OCI-LY3 (cell line): ENCODE results near the gene CAB39.
A peak's percentile ranks its signal among the peaks of the same experiment; 100 is the strongest.

Source experiments
- H2AFZ ChIP-seq: fragments of 200-600, 300-600 bp; shearing (Covaris generic); 2 replicates; pipeline ENCODE4 v1.6.0; 2014; ENCODE audit warnings: antibody characterized with exemption, low read depth, low read length
- H3K27ac ChIP-seq: fragments of 200-600, 300-600 bp; sonication (generic); 2 replicates; pipeline ENCODE4 v1.5.1; 2014; ENCODE audit warnings: mild to moderate bottlenecking, low read length, moderate library complexity, mixed read lengths
- H3K27me3 ChIP-seq: fragments of 200-600, 300-600 bp; sonication (generic); 2 replicates; pipeline ENCODE4 v1.6.1; 2014; ENCODE audit warnings: low read depth, low read length, mixed read lengths
- H3K36me3 ChIP-seq: fragments of 200-600, 300-600 bp; sonication (generic); replicated peaks from 2 replicates; pipeline ENCODE3; 2014; ENCODE audit warnings: low read depth, low read length, mixed read lengths
- H3K4me1 ChIP-seq: fragments of 300-600, 200-600 bp; sonication (generic); 2 replicates; pipeline ENCODE4 v1.6.1; 2014; ENCODE audit warnings: low read length, mixed read lengths
- H3K4me2 ChIP-seq: fragments of 200-600, 300-600 bp; sonication (generic); 2 replicates; pipeline ENCODE4 v1.6.1; 2014; ENCODE audit warnings: low read length, mixed read lengths
- H3K4me3 ChIP-seq: fragments of 300-600, 200-600 bp; sonication (generic); 2 replicates; pipeline ENCODE4 v1.5.1; 2014; ENCODE audit warnings: antibody characterized with exemption, mild to moderate bottlenecking, low read length, moderate library complexity
- H3K79me2 ChIP-seq: fragments of 300-600, 200-600 bp; shearing (Covaris generic); 2 replicates; pipeline ENCODE4 v1.6.1; 2014; ENCODE audit warnings: mild to moderate bottlenecking, low read length, mixed read lengths
- H3K9ac ChIP-seq: fragments of 300-600, 200-600 bp; shearing (Covaris generic); 2 replicates; pipeline ENCODE4 v1.6.0; 2014; ENCODE audit warnings: mild to moderate bottlenecking, low read length, moderate library complexity
- H3K9me3 ChIP-seq: fragments of 200-600, 300-600 bp; shearing (Covaris generic); 2 replicates; pipeline ENCODE4 v1.6.1; 2014; ENCODE audit warnings: low read length, mixed read lengths; ENCODE audit not compliant: insufficient read depth
- H4K20me1 ChIP-seq: fragments of 200-600, 300-600 bp; sonication (generic); 2 replicates; pipeline ENCODE4 v1.6.1; 2016; ENCODE audit warnings: low read length, mixed read lengths; ENCODE audit not compliant: insufficient read depth
- CTCF ChIP-seq: fragments of 200-600, 300-600 bp; sonication (generic); IDR thresholded peaks from 2 replicates; pipeline ENCODE4 v1.5.1; 2014; ENCODE audit warnings: antibody characterized with exemption, low read length, low read depth
- EZH2phosphoT487 ChIP-seq: fragments of 200-600 bp; shearing (Covaris generic); IDR thresholded peaks from 2 replicates; pipeline ENCODE4 v1.6.1; 2018; ENCODE audit warnings: antibody characterized with exemption, mixed run types, low read depth

The CAB39 gene

GRCh38 chr2:230714136-230714480 is 1.5 kb downstream of the CAB39 start:
- Histone ChIP-seq H3K4me1 (peaks cover 43% of the 10 kb centered on the region), H3K79me2 (peaks cover 71% of the 10 kb centered on the region), H3K9me3 (no peaks in the 10 kb centered on the region), H4K20me1 (peaks cover 50% of the 10 kb centered on the region), H3K27me3 (no peaks in the 10 kb centered on the region), H3K27ac (peak overlapping the region; percentile 81), H3K9ac (peak overlapping the region; percentile 93), H3K4me3 (peak overlapping the region; percentile 95), H3K4me2 (peak overlapping the region; percentile 78), H3K36me3 (peaks cover 13% of the 10 kb centered on the region), H2AFZ (no peak overlapping the region)
- TF ChIP-seq EZH2phosphoT487 (no peak), CTCF (no peak)

- Histone ChIP-seq H3K4me3 (peak overlapping the region; percentile 95), H3K9me3 (no peaks in the 10 kb centered on the region), H3K79me2 (peaks cover 82% of the 10 kb centered on the region), H2AFZ (no peak overlapping the region), H3K27ac (no peak overlapping the region), H3K9ac (peak overlapping the region; percentile 93; the same call in 1 of the 2 replicates), H3K36me3 (peaks cover 18% of the 10 kb centered on the region), H4K20me1 (peaks cover 61% of the 10 kb centered on the region), H3K27me3 (no peaks in the 10 kb centered on the region), H3K4me2 (peak overlapping the region; percentile 78), H3K4me1 (peaks cover 43% of the 10 kb centered on the region)
- TF ChIP-seq EZH2phosphoT487, result no peak
- no peak for TF ChIP-seq CTCF
Measured at GRCh38 chr2:230715201-230715600, 2.6 kb downstream of the CAB39 start.

DNA sequence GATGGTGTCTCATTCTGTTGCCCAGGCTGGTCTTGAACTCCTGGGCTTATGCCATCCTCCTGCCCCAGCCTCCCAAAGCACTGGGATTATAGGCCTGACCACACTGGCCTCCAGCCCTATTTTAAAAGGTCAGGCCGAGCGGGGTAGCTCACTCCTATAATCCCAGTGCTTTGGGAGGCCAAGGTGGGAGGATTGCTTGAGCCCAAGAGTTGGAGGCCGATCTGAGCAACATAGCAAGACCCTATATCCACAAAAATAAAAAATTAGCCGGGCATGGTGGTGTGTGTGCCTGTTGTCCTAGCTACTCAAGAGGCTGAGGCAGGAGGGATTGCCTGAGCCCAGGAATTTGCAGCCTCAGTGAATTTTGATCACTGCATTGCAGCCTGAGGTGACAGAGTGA is 3.9 kb downstream of the CAB39 start:
- TF ChIP-seq EZH2phosphoT487 (no peak), CTCF (no peak)
- Histone ChIP-seq H2AFZ (no peak overlapping the region), H3K9ac (no peak overlapping the region), H3K27ac (no peak overlapping the region), H3K79me2 (peaks cover 95% of the 10 kb centered on the region), H3K27me3 (no peaks in the 10 kb centered on the region), H4K20me1 (peaks cover 74% of the 10 kb centered on the region), H3K36me3 (peaks cover 23% of the 10 kb centered on the region), H3K4me3 (no peak overlapping the region), H3K4me2 (no peak overlapping the region), H3K9me3 (no peaks in the 10 kb centered on the region), H3K4me1 (peaks cover 45% of the 10 kb centered on the region)

DNA sequence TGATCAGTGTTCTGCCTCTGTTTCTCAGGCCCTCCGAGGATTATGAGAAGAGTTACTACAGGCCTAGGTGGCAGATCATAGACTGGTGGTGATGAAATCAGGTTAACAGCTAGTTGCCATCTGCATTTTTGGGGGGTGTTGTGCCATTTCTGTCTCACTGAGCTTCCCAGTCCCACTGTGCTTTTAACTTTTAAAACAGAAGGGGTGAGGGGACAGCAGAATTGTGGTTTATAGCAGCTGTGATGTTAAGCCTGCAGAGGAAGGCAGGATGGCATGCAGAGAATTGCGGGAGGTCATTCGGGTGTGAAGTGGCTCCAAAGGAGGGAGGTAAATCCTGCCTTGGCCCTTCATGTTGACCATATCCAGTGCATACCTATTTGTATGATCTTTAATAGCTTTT is 5.0 kb downstream of the CAB39 start:
- peaks cover 100% of the 10 kb centered on the region for H3K79me2 ChIP-seq
- no peak overlapping the region for H3K27ac ChIP-seq
- TF ChIP-seq EZH2phosphoT487 (no peak), CTCF (no peak)
- H2AFZ ChIP-seq, result no peak overlapping the region
- no peaks in the 10 kb centered on the region for H3K9me3 ChIP-seq
- peaks cover 42% of the 10 kb centered on the region for H3K4me1 ChIP-seq
- H3K27me3 ChIP-seq, result no peaks in the 10 kb centered on the region
- H4K20me1 ChIP-seq, result peaks cover 82% of the 10 kb centered on the region
- no peak overlapping the region; the same call in 1 of the 2 replicates for H3K4me2 ChIP-seq
- H3K4me3 ChIP-seq, result no peak overlapping the region
- H3K9ac ChIP-seq, result no peak overlapping the region
- peaks cover 30% of the 10 kb centered on the region for H3K36me3 ChIP-seq
